ENCODE data around the gene DCTN3.

DCTN3 gene

GRCh38 chr9:34623374-34624235 is 3.3 kb upstream of the DCTN3 start:
- DNase-seq (ENCODE audit: low spot score) = no peak

- no peak for DNase-seq (ENCODE audit: low spot score)
Measured at GRCh38 chr9:34615132-34615531, 5.2 kb downstream of the DCTN3 start.

GRCh38 chr9:34612788-34613390 is 7.4 kb downstream of the DCTN3 start:
- peak; percentile 73 for DNase-seq (ENCODE audit: low spot score)

GRCh38 chr9:34611811-34612787 is 8.2 kb downstream of the DCTN3 start, which contains the start of gene RPP25L:
Gene RPP25L, minus strand, starts transcription at chr9:34612097. Its CDS starts 801 bp downstream, at chr9:34611296.
- peak; percentile 79 for DNase-seq (ENCODE audit: low spot score)

- DNase-seq (ENCODE audit: low spot score) = no peak
Measured at GRCh38 chr9:34611251-34611810, 9.0 kb downstream of the DCTN3 start.

GRCh38 chr9:34610434-34611206 is 9.7 kb downstream of the DCTN3 start:
- DNase-seq (ENCODE audit: low spot score) = no peak

GRCh38 chr9:34607331-34607730 is 13.0 kb downstream of the DCTN3 start:
- no peak for DNase-seq (ENCODE audit: low spot score)

- no peak for DNase-seq (ENCODE audit: low spot score)
Measured at GRCh38 chr9:34606905-34607304, 13.4 kb downstream of the DCTN3 start.

- DNase-seq (ENCODE audit: low spot score) = no peak
Measured at GRCh38 chr9:34606190-34606589, 14.1 kb downstream of the DCTN3 start.

- DNase-seq (ENCODE audit: low spot score) = peak; percentile 74
Measured at GRCh38 chr9:34603610-34604231, 16.6 kb downstream of the DCTN3 start.

- DNase-seq (ENCODE audit: low spot score) = no peak
Measured at GRCh38 chr9:34601937-34602573, 18.2 kb downstream of the DCTN3 start.

- DNase-seq (ENCODE audit: low spot score) = no peak
Measured at GRCh38 chr9:34600908-34601307, 19.4 kb downstream of the DCTN3 start.

- DNase-seq (ENCODE audit: low spot score) = no peak
Measured at GRCh38 chr9:34599546-34599945, 20.7 kb downstream of the DCTN3 start.

- DNase-seq (ENCODE audit: low spot score) = no peak
Measured at GRCh38 chr9:34594177-34594576, 26.1 kb downstream of the DCTN3 start.

GRCh38 chr9:34592895-34593601 is 27.2 kb downstream of the DCTN3 start:
- no peak for DNase-seq (ENCODE audit: low spot score)

GRCh38 chr9:34591917-34592866 is 28.1 kb downstream of the DCTN3 start:
- DNase-seq (ENCODE audit: low spot score) = no peak

- peak; percentile 65 for DNase-seq (ENCODE audit: low spot score)
Measured at GRCh38 chr9:34591248-34591916, 28.9 kb downstream of the DCTN3 start.

Data from CD4-positive, alpha-beta T cell treated with Interleukin-6 at 100 ng/mL for 8 hours (primary cell).